Measurements from ENCODE around the gene GTPBP3.

- no peak for TF ChIP-seq CTCF (conservative IDR thresholded peaks at IDR 0.05; ENCODE audit: low read length)
- no peak for TF ChIP-seq EZH2phosphoT487 (IDR thresholded peaks at IDR 0.05; ENCODE audit: borderline replicate concordance, low read depth, low read length)
These were observed 10.0 kb downstream of the GTPBP3 start for GRCh38 chr19:17347361-17347760.
